22Rv1 (cell line): ENCODE measurements around the gene OR2T8.

Experiments
- CTCF ChIP-seq: fragments of 450-650 bp; IDR thresholded peaks from 2 replicates; pipeline ENCODE4 v1.5.1; 2017; ENCODE audit warnings: mild to moderate bottlenecking
- ZFX ChIP-seq: fragments of 450-650 bp; IDR thresholded peaks from 2 replicates; pipeline ENCODE4 v1.6.1; 2017; ENCODE audit warnings: antibody characterized with exemption, borderline replicate concordance

- TF ChIP-seq CTCF, result no peak
- TF ChIP-seq ZFX, result no peak
These were observed 36.7 kb upstream of the OR2T8 start for GRCh38 chr1:247883346-247883745.
